ENCODE measurements around the gene VAX1. TPM values are rescaled to one million over a fixed set of nuclear protein-coding genes. Genes with fewer than 3 reads are reported as not detected.

VAX1 gene
- total and polyA plus RNA-seq, 9 donors: not detected

GRCh38 chr10:117145019-117145418 lies 6.9 kb upstream of the VAX1 start:
- Histone ChIP-seq H3K9me3 (replicated peaks; ENCODE audit: control insufficient read depth, low read depth, low read length) (peaks cover 8% of the 10 kb centered on the region), H3K27me3 (ENCODE audit: control insufficient read depth, insufficient read depth, low read length) (peaks cover 64% of the 10 kb centered on the region)
- WGBS (ENCODE audit: insufficient coverage): 55% methylated on average over 4 of the region's 4 CpGs

GRCh38 chr10:117143103-117143823 lies 5.2 kb upstream of the VAX1 start:
- Histone ChIP-seq H3K4me3 (ENCODE audit: low read length) (no peak overlapping the region), H3K4me1 (ENCODE audit: control insufficient read depth, insufficient read depth, low read length) (no peaks in the 10 kb centered on the region), H3K27me3 (ENCODE audit: control insufficient read depth, insufficient read depth, low read length) (peaks cover 67% of the 10 kb centered on the region), H3K9me3 (replicated peaks; ENCODE audit: control insufficient read depth, low read depth, low read length) (peaks cover 8% of the 10 kb centered on the region), H3K36me3 (ENCODE audit: control insufficient read depth, insufficient read depth, low read length) (no peaks in the 10 kb centered on the region), H3K27ac (ENCODE audit: low read length) (no peak overlapping the region)
- DNase-seq: no peak
- WGBS (ENCODE audit: insufficient coverage): no CpG with 5 or more reads among the region's 5 CpGs

More at GRCh38 chr10:117145019-117145418, 6.9 kb upstream of the VAX1 start:
- DNase-seq: no peak
- H3K36me3 ChIP-seq (ENCODE audit: control insufficient read depth, insufficient read depth, low read length): no peaks in the 10 kb centered on the region
- no peak overlapping the region for H3K4me3 ChIP-seq (ENCODE audit: low read length)
- H3K27ac ChIP-seq (ENCODE audit: low read length): no peak overlapping the region
- H3K4me1 ChIP-seq (ENCODE audit: control insufficient read depth, insufficient read depth, low read length): peaks cover 3% of the 10 kb centered on the region

GRCh38 chr10:117140525-117140902 lies 2.4 kb upstream of the VAX1 start:
- 0% methylated on average over 13 of the region's 23 CpGs for WGBS (ENCODE audit: insufficient coverage)
- H3K27me3 ChIP-seq (ENCODE audit: control insufficient read depth, insufficient read depth, low read length): peaks cover 85% of the 10 kb centered on the region
- H3K4me1 ChIP-seq (ENCODE audit: control insufficient read depth, insufficient read depth, low read length): peaks cover 13% of the 10 kb centered on the region
- H3K9me3 ChIP-seq (replicated peaks; ENCODE audit: control insufficient read depth, low read depth, low read length): peaks cover 8% of the 10 kb centered on the region
- DNase-seq: no peak
- no peaks in the 10 kb centered on the region for H3K36me3 ChIP-seq (ENCODE audit: control insufficient read depth, insufficient read depth, low read length)
- no peak overlapping the region for H3K4me3 ChIP-seq (ENCODE audit: low read length)
- H3K27ac ChIP-seq (ENCODE audit: low read length): no peak overlapping the region

GRCh38 chr10:117139581-117140524 lies 1.8 kb upstream of the VAX1 start:
- Histone ChIP-seq H3K27me3 (ENCODE audit: control insufficient read depth, insufficient read depth, low read length) (peaks cover 85% of the 10 kb centered on the region), H3K4me3 (ENCODE audit: low read length) (no peak overlapping the region), H3K27ac (ENCODE audit: low read length) (no peak overlapping the region), H3K36me3 (ENCODE audit: control insufficient read depth, insufficient read depth, low read length) (no peaks in the 10 kb centered on the region), H3K9me3 (replicated peaks; ENCODE audit: control insufficient read depth, low read depth, low read length) (peaks cover 3% of the 10 kb centered on the region), H3K4me1 (ENCODE audit: control insufficient read depth, insufficient read depth, low read length) (peaks cover 13% of the 10 kb centered on the region)
- DNase-seq: no peak
- WGBS (ENCODE audit: insufficient coverage): under 1% methylated on average over 47 of the region's 72 CpGs

- Histone ChIP-seq H3K4me1 (ENCODE audit: control insufficient read depth, insufficient read depth, low read length) (peaks cover 13% of the 10 kb centered on the region), H3K27ac (ENCODE audit: low read length) (no peak overlapping the region), H3K9me3 (replicated peaks; ENCODE audit: control insufficient read depth, low read depth, low read length) (peaks cover 2% of the 10 kb centered on the region), H3K27me3 (ENCODE audit: control insufficient read depth, insufficient read depth, low read length) (peaks cover 91% of the 10 kb centered on the region), H3K36me3 (ENCODE audit: control insufficient read depth, insufficient read depth, low read length) (no peaks in the 10 kb centered on the region), H3K4me3 (ENCODE audit: low read length) (no peak overlapping the region)
- no peak for DNase-seq
- no CpG with 5 or more reads among the region's 19 CpGs for WGBS (ENCODE audit: insufficient coverage)
These were observed 939 bp upstream of the VAX1 start for GRCh38 chr10:117138838-117139580.

GRCh38 chr10:117137031-117137910 lies 799 bp downstream of the VAX1 start:
- H3K27ac ChIP-seq (ENCODE audit: low read length): no peak overlapping the region
- H3K4me1 ChIP-seq (ENCODE audit: control insufficient read depth, insufficient read depth, low read length): peaks cover 22% of the 10 kb centered on the region
- peaks cover 2% of the 10 kb centered on the region for H3K9me3 ChIP-seq (replicated peaks; ENCODE audit: control insufficient read depth, low read depth, low read length)
- peak; percentile 45 for DNase-seq
- H3K27me3 ChIP-seq (ENCODE audit: control insufficient read depth, insufficient read depth, low read length): peaks cover 94% of the 10 kb centered on the region
- H3K36me3 ChIP-seq (ENCODE audit: control insufficient read depth, insufficient read depth, low read length): no peaks in the 10 kb centered on the region
- peak overlapping the region; percentile 17 for H3K4me3 ChIP-seq (ENCODE audit: low read length)
- WGBS (ENCODE audit: insufficient coverage): under 1% methylated on average over 86 of the region's 98 CpGs

GRCh38 chr10:117136391-117136975 lies 1.6 kb downstream of the VAX1 start:
- 31% methylated on average over 20 of the region's 34 CpGs for WGBS (ENCODE audit: insufficient coverage)

GRCh38 chr10:117135480-117136140 lies 2.5 kb downstream of the VAX1 start:
- peaks cover 96% of the 10 kb centered on the region for H3K27me3 ChIP-seq (ENCODE audit: control insufficient read depth, insufficient read depth, low read length)
- H3K4me3 ChIP-seq (ENCODE audit: low read length): no peak overlapping the region
- H3K27ac ChIP-seq (ENCODE audit: low read length): no peak overlapping the region
- H3K4me1 ChIP-seq (ENCODE audit: control insufficient read depth, insufficient read depth, low read length): peaks cover 27% of the 10 kb centered on the region
- WGBS (ENCODE audit: insufficient coverage): 84% methylated on average over 3 of the region's 4 CpGs
- no peaks in the 10 kb centered on the region for H3K9me3 ChIP-seq (replicated peaks; ENCODE audit: control insufficient read depth, low read depth, low read length)
- no peak for DNase-seq
- no peaks in the 10 kb centered on the region for H3K36me3 ChIP-seq (ENCODE audit: control insufficient read depth, insufficient read depth, low read length)

More at GRCh38 chr10:117136391-117136975, 1.6 kb downstream of the VAX1 start:
- Histone ChIP-seq H3K4me3 (ENCODE audit: low read length) (no peak overlapping the region), H3K27ac (ENCODE audit: low read length) (no peak overlapping the region), H3K36me3 (ENCODE audit: control insufficient read depth, insufficient read depth, low read length) (no peaks in the 10 kb centered on the region), H3K9me3 (replicated peaks; ENCODE audit: control insufficient read depth, low read depth, low read length) (peaks cover 1% of the 10 kb centered on the region), H3K4me1 (ENCODE audit: control insufficient read depth, insufficient read depth, low read length) (peaks cover 23% of the 10 kb centered on the region), H3K27me3 (ENCODE audit: control insufficient read depth, insufficient read depth, low read length) (peaks cover 96% of the 10 kb centered on the region)
- no peak for DNase-seq

GRCh38 chr10:117135026-117135372 lies 3.1 kb downstream of the VAX1 start:
- H3K9me3 ChIP-seq (replicated peaks; ENCODE audit: control insufficient read depth, low read depth, low read length): no peaks in the 10 kb centered on the region
- peaks cover 27% of the 10 kb centered on the region for H3K4me1 ChIP-seq (ENCODE audit: control insufficient read depth, insufficient read depth, low read length)
- peaks cover 96% of the 10 kb centered on the region for H3K27me3 ChIP-seq (ENCODE audit: control insufficient read depth, insufficient read depth, low read length)
- H3K27ac ChIP-seq (ENCODE audit: low read length): no peak overlapping the region
- no peaks in the 10 kb centered on the region for H3K36me3 ChIP-seq (ENCODE audit: control insufficient read depth, insufficient read depth, low read length)
- H3K4me3 ChIP-seq (ENCODE audit: low read length): no peak overlapping the region
- no peak for DNase-seq
- 59% methylated on average over 3 of the region's 6 CpGs for WGBS (ENCODE audit: insufficient coverage)
